IMR-90 (cell line): ENCODE results near the gene KCNIP1. TPM values are rescaled to one million over a fixed set of nuclear protein-coding genes. Genes with fewer than 3 reads are reported as not detected.

ENCODE experiments used
- ATAC-seq: fragments of 200-7000 bp; cut with Tn5 transposase; 2 replicates; pipeline ENCODE4 v1.9.1; 2020; ENCODE audit warnings: low read depth, mild to moderate bottlenecking, moderate library complexity
- BruUV-seq: library from RNA; stranded (reverse); fragments of 400-500 nt; replicated peaks from 2 replicates; lab custom pipeline; 2021; lab: Mats Ljungman, UMichigan
- CTCF ChIA-PET: fragments of 300-600 bp; formaldehyde crosslinking; extraction: SDS; loops from one replicate; lab custom pipeline; 2021; ENCODE audit warnings: antibody characterized with exemption; lab: Yijun Ruan, JAX
- POLR2A ChIA-PET: fragments of 300-600 bp; sonication (Branson Sonifier 250); formaldehyde crosslinking; loops from one replicate; lab custom pipeline; 2022; ENCODE audit warnings: antibody characterized with exemption; ENCODE audit not compliant: unreplicated experiment; lab: Charles Lee
- DNase-seq: peaks from one replicate; pipeline ENCODE4 v3.0.0; 2013
- H2AFZ ChIP-seq: replicated peaks from 2 replicates; pipeline ENCODE3; 2013; ENCODE audit warnings: low read length, mild to moderate bottlenecking; ENCODE audit not compliant: poor library complexity
- H2AK5ac ChIP-seq: 2 replicates; pipeline ENCODE4 v1.6.1; 2013; ENCODE audit warnings: low read depth, low read length, inconsistent platforms
- H2AK9ac ChIP-seq: replicated peaks from 2 replicates; pipeline ENCODE3; 2013; ENCODE audit warnings: mild to moderate bottlenecking, low read depth, low read length, moderate library complexity; ENCODE audit not compliant: poor library complexity
- H2BK120ac ChIP-seq: 2 replicates; pipeline ENCODE4 v1.6.1; 2013; ENCODE audit warnings: low read depth, low read length, inconsistent platforms
- H2BK15ac ChIP-seq: 3 replicates; pipeline ENCODE4 v1.6.1; 2013; ENCODE audit warnings: low read depth, low read length, inconsistent platforms
- H2BK20ac ChIP-seq: 2 replicates; pipeline ENCODE4 v1.6.1; 2013; ENCODE audit warnings: low read depth, mild to moderate bottlenecking, inconsistent platforms, low read length, moderate library complexity
- H2BK5ac ChIP-seq: 2 replicates; pipeline ENCODE4 v1.6.1; 2013; ENCODE audit warnings: mild to moderate bottlenecking, low read depth, low read length, inconsistent platforms; ENCODE audit not compliant: poor library complexity, severe bottlenecking
- H3K14ac ChIP-seq: replicated peaks from 2 replicates; pipeline ENCODE4 v1.6.1; 2013; ENCODE audit warnings: low read depth, low read length, inconsistent platforms
- H3K18ac ChIP-seq: 2 replicates; pipeline ENCODE4 v1.6.1; 2013; ENCODE audit warnings: low read depth, low read length, control low read depth
- H3K23ac ChIP-seq: 2 replicates; pipeline ENCODE4 v1.6.1; 2013; ENCODE audit warnings: low read depth, low read length, inconsistent platforms
- H3K27ac ChIP-seq: 2 replicates; pipeline ENCODE4 v1.5.1; 2013; ENCODE audit warnings: mild to moderate bottlenecking, control low read depth, low read length; ENCODE audit not compliant: insufficient read depth
- H3K27me3 ChIP-seq: 2 replicates; pipeline ENCODE4 v1.6.1; 2013; ENCODE audit warnings: low read length; ENCODE audit not compliant: control insufficient read depth, insufficient read depth
- H3K36me3 ChIP-seq: 2 replicates; pipeline ENCODE4 v1.6.1; 2013; ENCODE audit warnings: low read length, mixed read lengths; ENCODE audit not compliant: control insufficient read depth, insufficient read depth
- H3K4ac ChIP-seq: 2 replicates; pipeline ENCODE4 v1.6.1; 2013; ENCODE audit warnings: low read depth, low read length, inconsistent platforms
- H3K4me1 ChIP-seq: 2 replicates; pipeline ENCODE4 v1.6.1; 2013; ENCODE audit warnings: low read length, mixed read lengths; ENCODE audit not compliant: control insufficient read depth, insufficient read depth
- H3K4me2 ChIP-seq: 2 replicates; pipeline ENCODE4 v1.6.1; 2013; ENCODE audit warnings: low read depth, mild to moderate bottlenecking, control low read depth, low read length, moderate library complexity
- H3K4me3 ChIP-seq: 2 replicates; pipeline ENCODE4 v1.5.1; 2013; ENCODE audit warnings: low read depth, mild to moderate bottlenecking, control low read depth, low read length, moderate library complexity; ENCODE audit not compliant: insufficient read depth
- H3K56ac ChIP-seq: 2 replicates; pipeline ENCODE4 v1.6.1; 2013; ENCODE audit warnings: low read length, inconsistent platforms; ENCODE audit not compliant: insufficient read depth; ENCODE audit errors: extremely low read depth
- H3K79me1 ChIP-seq, 2 experiments: 2 replicates each; pipeline ENCODE4 v1.6.1; 2013; ENCODE audit warnings: low read length in 2 of 2, inconsistent platforms in 1 of 2, low read depth in 1 of 2
- H3K9ac ChIP-seq: 2 replicates; pipeline ENCODE4 v1.6.1; 2013; ENCODE audit warnings: low read depth, low read length, control low read depth
- H3K9me1 ChIP-seq: 2 replicates; pipeline ENCODE4 v1.6.1; 2013; ENCODE audit warnings: low read length, inconsistent platforms; ENCODE audit not compliant: insufficient read depth
- H3K9me3 ChIP-seq: 2 replicates; pipeline ENCODE4 v1.6.1; 2013; ENCODE audit warnings: low read length; ENCODE audit not compliant: control insufficient read depth, insufficient read depth
- H4K20me1 ChIP-seq: 2 replicates; pipeline ENCODE4 v1.6.1; 2013; ENCODE audit warnings: low read length, inconsistent platforms; ENCODE audit not compliant: insufficient read depth
- H4K5ac ChIP-seq: 2 replicates; pipeline ENCODE4 v1.6.1; 2013; ENCODE audit warnings: mild to moderate bottlenecking, low read depth, low read length, control low read depth
- H4K8ac ChIP-seq, 2 experiments: 2 replicates each; pipeline ENCODE4 v1.6.1; 2013; ENCODE audit warnings: low read depth in 2 of 2, low read length in 2 of 2, control low read depth in 1 of 2, inconsistent platforms in 1 of 2
- H4K91ac ChIP-seq: 2 replicates; pipeline ENCODE4 v1.6.1; 2013; ENCODE audit warnings: low read depth, low read length, inconsistent platforms; ENCODE audit not compliant: insufficient read depth
- CHD1 ChIP-seq: IDR thresholded peaks from 2 replicates; pipeline ENCODE4 v1.6.1; 2012; ENCODE audit warnings: low read depth, low read length, improper control_type of control experiment
- CTCF ChIP-seq: conservative IDR thresholded peaks from 2 replicates; pipeline ENCODE4 v1.5.1; 2012; ENCODE audit warnings: mild to moderate bottlenecking, low read depth, low read length, improper control_type of control experiment
- ELK1 ChIP-seq: fragments of 150-350 bp; IDR thresholded peaks from 2 replicates; pipeline ENCODE4 v1.6.1; 2016; ENCODE audit warnings: low read depth, mild to moderate bottlenecking, low read length, moderate library complexity, borderline replicate concordance
- FOS ChIP-seq: fragments of 150-350 bp; IDR thresholded peaks from 2 replicates; pipeline ENCODE4 v1.6.1; 2016; ENCODE audit warnings: low read depth, low read length
- MAFK ChIP-seq: IDR thresholded peaks from 2 replicates; pipeline ENCODE4 v1.6.1; 2012; ENCODE audit warnings: low read depth, low read length, improper control_type of control experiment
- MAZ ChIP-seq: IDR thresholded peaks from 2 replicates; pipeline ENCODE4 v1.6.1; 2012; ENCODE audit warnings: low read depth, mild to moderate bottlenecking, low read length, improper control_type of control experiment, moderate library complexity, borderline replicate concordance
- NFE2L2 ChIP-seq: fragments of 150-350 bp; IDR thresholded peaks from 2 replicates; pipeline ENCODE4 v1.6.1; 2016; ENCODE audit warnings: low read depth, mild to moderate bottlenecking, low read length
- POLR2A ChIP-seq: IDR thresholded peaks from 2 replicates; pipeline ENCODE4 v1.6.1; 2012; ENCODE audit warnings: mild to moderate bottlenecking, low read depth, low read length
- RAD21 ChIP-seq: IDR thresholded peaks from 2 replicates; pipeline ENCODE4 v1.6.1; 2012; ENCODE audit warnings: low read length, improper control_type of control experiment
- RCOR1 ChIP-seq: IDR thresholded peaks from 2 replicates; pipeline ENCODE4 v1.6.1; 2012; ENCODE audit warnings: mild to moderate bottlenecking, low read length, improper control_type of control experiment; ENCODE audit not compliant: insufficient replicate concordance
- RFX5 ChIP-seq: IDR thresholded peaks from 2 replicates; pipeline ENCODE4 v1.8.0; 2012; ENCODE audit warnings: low read depth, mild to moderate bottlenecking, low read length, moderate library complexity
- SMC3 ChIP-seq: fragments of 150-350 bp; IDR thresholded peaks from 2 replicates; pipeline ENCODE4 v1.6.1; 2016; ENCODE audit warnings: low read depth, mild to moderate bottlenecking, antibody characterized with exemption, low read length, moderate library complexity
- USF2 ChIP-seq: fragments of 150-350 bp; IDR thresholded peaks from 2 replicates; pipeline ENCODE4 v1.6.1; 2017; ENCODE audit warnings: mild to moderate bottlenecking, antibody characterized with exemption, low read length, low read depth
- WGBS, 2 experiments: methylation state at CpG; one replicate each; pipeline versions ENCODE4 v1.1.5 to v1.1.7; 2013; ENCODE audit warnings: missing lambda C conversion rate in 2 of 2; ENCODE audit not compliant: insufficient read length in 1 of 2; ENCODE audit errors: extremely low coverage in 2 of 2; 5-methylcytosine and 5-hydroxymethylcytosine counted together
- dilution Hi-C: fragments of 300-500 bp; cut with HindIII; formaldehyde crosslinking; loops from one replicate; pipeline ENCODE4 v1.14.3; 2018; ENCODE audit warnings: low sequenced_read_pairs; ENCODE audit not compliant: unreplicated experiment
- in situ Hi-C: fragments of 300-500 bp; cut with MboI; formaldehyde crosslinking; loops from 3 replicates; pipeline ENCODE4 v1.14.3; 2019; ENCODE audit warnings: low sequenced_read_pairs, inconsistent platforms, mixed read lengths
- intact Hi-C: fragments of 100-400 bp; cut with micrococcal nuclease; formaldehyde crosslinking; loops from 2 replicates; pipeline ENCODE4 v1.10.0; 2022
- polyA plus RNA-seq, 3 experiments: library from polyadenylated mRNA; depleted of rRNA; stranded (reverse); fragments of >200 nt; gene quantifications; 2 replicates each; pipeline ENCODE4 v1.2.3, GENCODE V29; 2012; ENCODE audit warnings: low replicate concordance in 1 of 3
- total RNA-seq: library from RNA; depleted of rRNA; stranded (reverse); fragments of >200 nt; gene quantifications from 2 replicates; pipeline ENCODE4 v1.2.3, GENCODE V29; 2012

Gene KCNIP1
- total and polyA plus RNA-seq, 2 of the 4 experiments (the other 2 are of a cell fraction) = not detected

GRCh38 chr5:170538096-170538465 is 34.3 kb downstream of the KCNIP1 start:
- Histone ChIP-seq H3K9me3 (no peaks in the 10 kb centered on the region), H2BK120ac (no peak overlapping the region), H3K18ac (no peak overlapping the region), H2BK5ac (no peak overlapping the region), H3K14ac (no peak overlapping the region), H3K27ac (no peak overlapping the region), H3K4me2 (no peak overlapping the region), H3K56ac (no peak overlapping the region), H3K79me1 (no peaks in the 10 kb centered on the region), H2AK9ac (no peak overlapping the region), H3K23ac (no peak overlapping the region), H3K9ac (no peak overlapping the region), H4K8ac (no peak overlapping the region), H3K4me3 (no peak overlapping the region), H3K9me1 (no peaks in the 10 kb centered on the region), H2AFZ (no peak overlapping the region), H4K20me1 (no peaks in the 10 kb centered on the region), H2AK5ac (no peak overlapping the region), H4K5ac (no peak overlapping the region), H3K27me3 (no peaks in the 10 kb centered on the region), H3K4ac (no peak overlapping the region), H4K91ac (no peak overlapping the region), H3K36me3 (no peaks in the 10 kb centered on the region), H2BK20ac (no peak overlapping the region), H2BK15ac (no peak overlapping the region), H3K4me1 (no peaks in the 10 kb centered on the region)
- in situ Hi-C loops = no loop called here
- ChIA-PET POLR2A (no interaction called here), CTCF (no interaction called here)
- WGBS, 2 experiments = no CpG with 5 or more reads among the region's 3 CpGs
- intact Hi-C loops = no loop called here
- ATAC-seq = no peak
- dilution Hi-C loops = no loop called here
- DNase-seq = no peak
- TF ChIP-seq FOS (no peak), USF2 (no peak), MAZ (no peak), NFE2L2 (no peak), RCOR1 (no peak), POLR2A (no peak), CTCF (no peak), SMC3 (no peak), RAD21 (no peak), CHD1 (no peak), ELK1 (no peak), MAFK (no peak), RFX5 (no peak)
- BruUV-seq = no TSS peak
